Neural cell (in vitro differentiated cells): ENCODE measurements around the gene WDR70. TPM values are rescaled to one million over a fixed set of nuclear protein-coding genes. Genes with fewer than 3 reads are reported as not detected.
"Not testable (repeated sequence)": the region's sequence is repeated elsewhere in the genome, so short reads cannot be mapped to it uniquely, and the experiment has no call there.

Source experiments
- H2AFZ ChIP-seq: fragments of 200-600, 300-800 bp; sonication (generic), shearing (Covaris generic); 2 replicates; pipeline ENCODE4 v1.6.0; 2014; ENCODE audit warnings: low read depth, mild to moderate bottlenecking, antibody characterized with exemption, low read length, moderate library complexity
- H3F3A ChIP-seq: fragments of 200-600 bp; shearing (Covaris generic); 2 replicates; pipeline ENCODE4 v1.6.1; 2016; ENCODE audit warnings: mild to moderate bottlenecking, moderate library complexity, mixed read lengths, antibody characterized with exemption, low read length; ENCODE audit not compliant: insufficient read depth, poor library complexity, severe bottlenecking
- H3K27ac ChIP-seq: fragments of 200-600, 300-800 bp; sonication (generic), shearing (Covaris generic); 2 replicates; pipeline ENCODE4 v1.5.1; 2014; ENCODE audit warnings: mild to moderate bottlenecking, low read length, moderate library complexity
- H3K27me3 ChIP-seq: fragments of 300-800, 200-600 bp; sonication (generic), shearing (Covaris generic); 2 replicates; pipeline ENCODE4 v1.6.0; 2014; ENCODE audit warnings: mild to moderate bottlenecking, low read depth, low read length, moderate library complexity; ENCODE audit not compliant: insufficient read depth
- H3K36me3 ChIP-seq: fragments of 300-800, 200-600 bp; sonication (generic), shearing (Covaris generic); 2 replicates; pipeline ENCODE4 v1.5.1; 2014; ENCODE audit warnings: mild to moderate bottlenecking, antibody characterized with exemption, low read length, moderate library complexity; ENCODE audit not compliant: insufficient read depth
- H3K4me2 ChIP-seq: fragments of 300-800, 200-600 bp; sonication (generic), shearing (Covaris generic); 2 replicates; pipeline ENCODE4 v1.6.0; 2014; ENCODE audit warnings: mild to moderate bottlenecking, low read length
- H3K4me3 ChIP-seq: fragments of 300-800, 200-600 bp; sonication (generic), shearing (Covaris generic); 2 replicates; pipeline ENCODE4 v1.5.1; 2014; ENCODE audit warnings: mild to moderate bottlenecking, low read length, moderate library complexity
- H3K79me2 ChIP-seq: fragments of 200-600 bp; shearing (Covaris generic); replicated peaks from 2 replicates; pipeline ENCODE4 v1.6.0; 2014; ENCODE audit warnings: mild to moderate bottlenecking, low read length, moderate library complexity; ENCODE audit not compliant: insufficient read depth
- H3K9ac ChIP-seq: fragments of 300-800, 200-600 bp; sonication (generic), shearing (Covaris generic); 2 replicates; pipeline ENCODE4 v1.6.1; 2016; ENCODE audit warnings: mild to moderate bottlenecking, low read length, mixed read lengths
- H3K9me2 ChIP-seq: fragments of 200-600 bp; shearing (Covaris generic); 2 replicates; pipeline ENCODE4 v1.6.1; 2016; ENCODE audit warnings: mild to moderate bottlenecking, low read length, mixed read lengths; ENCODE audit not compliant: insufficient read depth
- H3K9me3 ChIP-seq: fragments of 200-600, 300-800 bp; sonication (generic), shearing (Covaris generic); 2 replicates; pipeline ENCODE4 v1.6.1; 2016; ENCODE audit warnings: mild to moderate bottlenecking, mixed run types, low read length, moderate library complexity, mixed read lengths
- H4K20me1 ChIP-seq: fragments of 200-600 bp; shearing (Covaris generic); 2 replicates; pipeline ENCODE4 v1.6.1; 2016; ENCODE audit warnings: mild to moderate bottlenecking, mixed run types; ENCODE audit not compliant: insufficient read depth
- EP300 ChIP-seq: fragments of 450-650 bp; conservative IDR thresholded peaks from 2 replicates; pipeline ENCODE4 v1.6.1; 2014; ENCODE audit warnings: antibody characterized with exemption, mild to moderate bottlenecking, moderate library complexity; ENCODE audit not compliant: poor library complexity, severe bottlenecking
- EZH2 ChIP-seq: fragments of 200-600, 300-800 bp; shearing (Covaris generic), sonication (generic); IDR thresholded peaks from 2 replicates; pipeline ENCODE4 v1.6.1; 2014; ENCODE audit warnings: antibody characterized with exemption, low read length, borderline replicate concordance, mild to moderate bottlenecking; ENCODE audit not compliant: insufficient read depth, poor library complexity, severe bottlenecking
- MXI1 ChIP-seq: fragments of 450-650 bp; conservative IDR thresholded peaks from 2 replicates; pipeline ENCODE4 v1.6.1; 2014; ENCODE audit warnings: antibody characterized with exemption, mild to moderate bottlenecking; ENCODE audit not compliant: poor library complexity, severe bottlenecking
- POLR2AphosphoS5 ChIP-seq: IDR thresholded peaks from 2 replicates; pipeline ENCODE4 v1.6.1; 2012
- RAD21 ChIP-seq: fragments of 450-650 bp; conservative IDR thresholded peaks from 2 replicates; pipeline ENCODE4 v1.6.1; 2014; ENCODE audit warnings: antibody characterized with exemption, mild to moderate bottlenecking, moderate library complexity
- SMC3 ChIP-seq: fragments of 450-650 bp; conservative IDR thresholded peaks from 2 replicates; pipeline ENCODE4 v1.6.1; 2014; ENCODE audit warnings: antibody characterized with exemption, mild to moderate bottlenecking, moderate library complexity; ENCODE audit not compliant: poor library complexity
- TAF1 ChIP-seq: IDR thresholded peaks from 2 replicates; pipeline ENCODE4 v1.6.1; 2012; ENCODE audit warnings: low read depth
- polyA plus RNA-seq: library from polyadenylated mRNA; depleted of rRNA; stranded (reverse); fragments of >200 nt; gene quantifications from 2 replicates; pipeline ENCODE4 v1.2.3, GENCODE V29; 2014
- TF ChIP-seq, protein P1 (sequence below): fragments of 450-650 bp; IDR thresholded peaks from 2 replicates; pipeline ENCODE4 v1.5.1; 2014; ENCODE audit warnings: antibody characterized with exemption, mild to moderate bottlenecking, moderate library complexity; ENCODE audit not compliant: poor library complexity, severe bottlenecking
- TF ChIP-seq, protein P2 (sequence below): IDR thresholded peaks from 2 replicates; pipeline ENCODE4 v1.6.1; 2012; ENCODE audit warnings: borderline replicate concordance

WDR70 gene
- polyA plus RNA-seq, 1 donor from 2014 or later, result 40.9 TPM

DNA sequence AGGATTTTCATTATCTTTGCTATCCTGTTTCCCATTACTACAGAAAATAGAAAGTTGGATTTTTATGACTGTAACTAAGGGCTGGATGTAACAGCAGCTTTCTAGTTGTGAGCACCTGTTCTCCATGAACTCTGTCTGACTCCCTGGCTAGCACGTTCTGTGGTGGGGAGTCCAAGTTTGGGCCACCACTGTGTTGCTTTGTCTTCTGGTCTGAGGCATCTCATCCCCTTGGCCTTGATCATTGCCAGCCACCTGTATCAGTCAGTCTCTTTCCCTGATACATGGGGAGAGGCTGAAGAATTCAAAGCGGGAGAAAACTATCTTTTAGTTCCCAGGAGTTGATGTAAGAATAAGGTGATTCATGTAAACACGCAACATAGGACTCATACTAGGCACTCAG, 33.4 kb downstream of the WDR70 start:
- no peak overlapping the region for H3K4me3 ChIP-seq
- H3K4me2 ChIP-seq, result no peak overlapping the region
- no peaks in the 10 kb centered on the region for H3K79me2 ChIP-seq
- no peaks in the 10 kb centered on the region for H3K36me3 ChIP-seq
- H3K9ac ChIP-seq, result no peak overlapping the region
- H3F3A ChIP-seq, result no peaks in the 10 kb centered on the region
- no peak overlapping the region for H3K27ac ChIP-seq
- no peak overlapping the region for H2AFZ ChIP-seq
- no peaks in the 10 kb centered on the region for H3K9me3 ChIP-seq
- TF ChIP-seq, protein P1, sequence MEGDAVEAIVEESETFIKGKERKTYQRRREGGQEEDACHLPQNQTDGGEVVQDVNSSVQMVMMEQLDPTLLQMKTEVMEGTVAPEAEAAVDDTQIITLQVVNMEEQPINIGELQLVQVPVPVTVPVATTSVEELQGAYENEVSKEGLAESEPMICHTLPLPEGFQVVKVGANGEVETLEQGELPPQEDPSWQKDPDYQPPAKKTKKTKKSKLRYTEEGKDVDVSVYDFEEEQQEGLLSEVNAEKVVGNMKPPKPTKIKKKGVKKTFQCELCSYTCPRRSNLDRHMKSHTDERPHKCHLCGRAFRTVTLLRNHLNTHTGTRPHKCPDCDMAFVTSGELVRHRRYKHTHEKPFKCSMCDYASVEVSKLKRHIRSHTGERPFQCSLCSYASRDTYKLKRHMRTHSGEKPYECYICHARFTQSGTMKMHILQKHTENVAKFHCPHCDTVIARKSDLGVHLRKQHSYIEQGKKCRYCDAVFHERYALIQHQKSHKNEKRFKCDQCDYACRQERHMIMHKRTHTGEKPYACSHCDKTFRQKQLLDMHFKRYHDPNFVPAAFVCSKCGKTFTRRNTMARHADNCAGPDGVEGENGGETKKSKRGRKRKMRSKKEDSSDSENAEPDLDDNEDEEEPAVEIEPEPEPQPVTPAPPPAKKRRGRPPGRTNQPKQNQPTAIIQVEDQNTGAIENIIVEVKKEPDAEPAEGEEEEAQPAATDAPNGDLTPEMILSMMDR, result no peak
- TF ChIP-seq, protein P2, sequence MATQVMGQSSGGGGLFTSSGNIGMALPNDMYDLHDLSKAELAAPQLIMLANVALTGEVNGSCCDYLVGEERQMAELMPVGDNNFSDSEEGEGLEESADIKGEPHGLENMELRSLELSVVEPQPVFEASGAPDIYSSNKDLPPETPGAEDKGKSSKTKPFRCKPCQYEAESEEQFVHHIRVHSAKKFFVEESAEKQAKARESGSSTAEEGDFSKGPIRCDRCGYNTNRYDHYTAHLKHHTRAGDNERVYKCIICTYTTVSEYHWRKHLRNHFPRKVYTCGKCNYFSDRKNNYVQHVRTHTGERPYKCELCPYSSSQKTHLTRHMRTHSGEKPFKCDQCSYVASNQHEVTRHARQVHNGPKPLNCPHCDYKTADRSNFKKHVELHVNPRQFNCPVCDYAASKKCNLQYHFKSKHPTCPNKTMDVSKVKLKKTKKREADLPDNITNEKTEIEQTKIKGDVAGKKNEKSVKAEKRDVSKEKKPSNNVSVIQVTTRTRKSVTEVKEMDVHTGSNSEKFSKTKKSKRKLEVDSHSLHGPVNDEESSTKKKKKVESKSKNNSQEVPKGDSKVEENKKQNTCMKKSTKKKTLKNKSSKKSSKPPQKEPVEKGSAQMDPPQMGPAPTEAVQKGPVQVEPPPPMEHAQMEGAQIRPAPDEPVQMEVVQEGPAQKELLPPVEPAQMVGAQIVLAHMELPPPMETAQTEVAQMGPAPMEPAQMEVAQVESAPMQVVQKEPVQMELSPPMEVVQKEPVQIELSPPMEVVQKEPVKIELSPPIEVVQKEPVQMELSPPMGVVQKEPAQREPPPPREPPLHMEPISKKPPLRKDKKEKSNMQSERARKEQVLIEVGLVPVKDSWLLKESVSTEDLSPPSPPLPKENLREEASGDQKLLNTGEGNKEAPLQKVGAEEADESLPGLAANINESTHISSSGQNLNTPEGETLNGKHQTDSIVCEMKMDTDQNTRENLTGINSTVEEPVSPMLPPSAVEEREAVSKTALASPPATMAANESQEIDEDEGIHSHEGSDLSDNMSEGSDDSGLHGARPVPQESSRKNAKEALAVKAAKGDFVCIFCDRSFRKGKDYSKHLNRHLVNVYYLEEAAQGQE, result no peak
- no peak for TF ChIP-seq EZH2
- TF ChIP-seq MXI1, result no peak
- no peak for TF ChIP-seq POLR2AphosphoS5
- TF ChIP-seq RAD21, result no peak
- no peak for TF ChIP-seq TAF1
- TF ChIP-seq EP300, result no peak
- no peak for TF ChIP-seq SMC3
- H3K9me2 ChIP-seq, result no peaks in the 10 kb centered on the region
- H3K27me3 ChIP-seq, result no peaks in the 10 kb centered on the region
- no peaks in the 10 kb centered on the region for H4K20me1 ChIP-seq

DNA sequence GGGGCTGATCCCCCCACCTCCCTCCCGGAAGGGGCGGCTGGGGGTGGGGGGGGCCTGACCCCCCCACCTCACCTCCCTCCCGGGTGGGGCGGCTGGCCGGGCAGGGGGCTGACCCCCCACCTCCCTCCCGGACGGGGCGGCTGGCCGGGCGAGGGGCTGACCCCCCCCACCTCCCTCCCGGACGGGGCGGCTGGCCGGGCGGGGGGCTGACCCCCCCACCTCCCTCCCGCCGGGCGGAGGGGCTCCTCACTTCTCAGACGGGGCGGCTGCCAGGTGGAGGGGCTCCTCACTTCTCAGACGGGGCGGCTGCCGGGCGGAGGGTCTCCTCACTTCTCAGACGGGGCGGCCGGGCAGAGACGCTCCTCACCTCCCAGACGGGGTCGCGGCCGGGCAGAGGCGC, 36.3 kb downstream of the WDR70 start:
- not testable (repeated sequence) for H3K27ac ChIP-seq, H3K36me3 ChIP-seq, H3K9ac ChIP-seq, H3K79me2 ChIP-seq, H4K20me1 ChIP-seq, H3K4me3 ChIP-seq, H3K4me2 ChIP-seq, H2AFZ ChIP-seq, H3K27me3 ChIP-seq, H3K9me3 ChIP-seq, H3K9me2 ChIP-seq, H3F3A ChIP-seq

DNA sequence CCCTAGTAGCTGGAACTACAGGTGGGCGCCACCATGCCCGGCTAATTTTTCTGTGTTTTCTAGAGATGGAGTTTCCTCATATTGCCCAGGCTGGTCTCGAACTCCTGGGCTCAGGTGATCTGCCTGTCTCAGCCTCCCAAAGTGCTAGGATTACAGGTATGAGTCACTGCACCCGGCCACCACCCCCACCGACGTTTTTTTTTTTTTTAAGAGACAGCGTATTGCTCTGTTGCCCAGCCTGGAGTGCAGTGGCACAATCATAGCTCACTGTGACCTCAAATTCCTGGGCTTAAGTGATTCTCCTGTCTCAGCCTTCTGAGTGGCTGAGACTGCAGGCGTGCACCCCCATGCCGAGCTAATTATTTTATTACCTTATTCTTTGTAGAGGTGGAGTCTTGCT, 38.2 kb downstream of the WDR70 start:
- no peak overlapping the region for H3K4me2 ChIP-seq
- no peak for TF ChIP-seq EP300
- no peak for TF ChIP-seq POLR2AphosphoS5
- no peak for TF ChIP-seq MXI1
- TF ChIP-seq SMC3, result no peak
- TF ChIP-seq, protein P2, result no peak
- no peak for TF ChIP-seq EZH2
- TF ChIP-seq RAD21, result no peak
- TF ChIP-seq, protein P1, result no peak
- no peaks in the 10 kb centered on the region for H3K79me2 ChIP-seq
- no peak overlapping the region for H3K27ac ChIP-seq
- H4K20me1 ChIP-seq, result no peaks in the 10 kb centered on the region
- H3K9me2 ChIP-seq, result no peaks in the 10 kb centered on the region
- no peak overlapping the region for H3K4me3 ChIP-seq
- peaks cover 7% of the 10 kb centered on the region for H3K36me3 ChIP-seq
- no peaks in the 10 kb centered on the region for H3K9me3 ChIP-seq
- no peak overlapping the region for H3K9ac ChIP-seq
- no peak overlapping the region for H2AFZ ChIP-seq
- no peaks in the 10 kb centered on the region for H3K27me3 ChIP-seq
- H3F3A ChIP-seq, result no peaks in the 10 kb centered on the region
